Measurements from ENCODE around the gene AGPS. TPM values are rescaled to one million over a fixed set of nuclear protein-coding genes. Genes with fewer than 3 reads are reported as not detected.

The AGPS gene
- total RNA-seq, 2 experiments from 2014 or later, result 55.7 to 58.9 TPM

GRCh38 chr2:177523781-177524180 lies 131.2 kb downstream of the AGPS start:
- intact Hi-C loops (cut with micrococcal nuclease), result no loop called here
- no peak for DNase-seq
- H3K27me3 Mint-ChIP-seq, result no peaks in the 10 kb centered on the region
- H3K4me1 Mint-ChIP-seq (ENCODE audit: low read depth), result no peaks in the 10 kb centered on the region
- H3K36me3 Mint-ChIP-seq (ENCODE audit: low read depth), result peaks cover 14% of the 10 kb centered on the region
- no peak for ATAC-seq
- TF ChIP-seq CTCF (IDR thresholded peaks at IDR 0.05), result no peak
- no peaks in the 10 kb centered on the region for H3K9me3 Mint-ChIP-seq
- CTCF ChIA-PET, result no interaction called here
- H3K4me3 Mint-ChIP-seq, result no peak overlapping the region
- POLR2A ChIA-PET, result interaction anchor here (0.8 kb wide), 1 partner anchor 118 kb away, joined by 3 read pairs; no protein-coding TSS in a partner anchor
- H3K27ac Mint-ChIP-seq, result no peak overlapping the region

GRCh38 chr2:177525351-177525924 lies 132.9 kb downstream of the AGPS start:
- Mint-ChIP-seq H3K9me3 (no peaks in the 10 kb centered on the region), H3K4me1 (ENCODE audit: low read depth) (no peaks in the 10 kb centered on the region), H3K4me3 (no peak overlapping the region), H3K36me3 (ENCODE audit: low read depth) (peaks cover 5% of the 10 kb centered on the region), H3K27ac (no peak overlapping the region), H3K27me3 (no peaks in the 10 kb centered on the region)
- intact Hi-C loops (cut with micrococcal nuclease), result no loop called here
- ChIA-PET CTCF (interaction anchor here (1.2 kb wide), 1 partner anchor 376 kb away, joined by 3 read pairs; no protein-coding TSS in a partner anchor), POLR2A (interaction anchor here (0.8 kb wide), 1 partner anchor 1008 kb away, joined by 3 read pairs; no protein-coding TSS in a partner anchor)
- no peak for TF ChIP-seq CTCF (IDR thresholded peaks at IDR 0.05)
- DNase-seq (no peak), ATAC-seq (no peak)

- no peaks in the 10 kb centered on the region for H3K27me3 Mint-ChIP-seq
- H3K4me1 Mint-ChIP-seq (ENCODE audit: low read depth), result no peaks in the 10 kb centered on the region
- no peak for TF ChIP-seq CTCF (IDR thresholded peaks at IDR 0.05)
- ATAC-seq (no peak), DNase-seq (no peak)
- H3K36me3 Mint-ChIP-seq (ENCODE audit: low read depth), result peaks cover 1% of the 10 kb centered on the region
- no peaks in the 10 kb centered on the region for H3K9me3 Mint-ChIP-seq
- H3K27ac Mint-ChIP-seq, result no peak overlapping the region
- H3K4me3 Mint-ChIP-seq, result no peak overlapping the region
- intact Hi-C loops (cut with micrococcal nuclease), result no loop called here
- CTCF ChIA-PET, result no interaction called here
- POLR2A ChIA-PET, result no interaction called here
Measured at GRCh38 chr2:177528351-177528933, 135.9 kb downstream of the AGPS start.

DNA sequence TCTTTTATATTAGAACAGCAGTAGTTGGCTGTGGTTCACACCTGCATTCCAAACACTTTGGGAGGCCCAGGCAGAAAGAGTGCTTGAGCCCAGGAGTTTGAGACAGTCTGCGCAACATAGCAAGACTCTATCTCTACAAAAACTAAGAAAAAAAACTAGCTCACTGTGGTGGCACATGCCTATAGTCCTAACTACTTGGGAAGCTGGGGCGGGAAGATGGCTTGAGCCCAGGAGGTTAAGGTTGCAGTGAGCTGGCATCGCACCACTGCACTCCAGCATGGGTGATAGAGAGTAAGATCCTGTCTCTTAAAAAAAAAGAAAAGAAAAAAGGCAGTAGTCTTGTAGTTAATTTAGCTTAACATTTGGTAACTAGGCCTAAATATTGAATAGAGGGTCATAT lies 136.6 kb downstream of the AGPS start:
- ATAC-seq (no peak), DNase-seq (no peak)
- POLR2A ChIA-PET, result no interaction called here
- Mint-ChIP-seq H3K9me3 (no peaks in the 10 kb centered on the region), H3K27ac (no peak overlapping the region), H3K36me3 (ENCODE audit: low read depth) (peaks cover 1% of the 10 kb centered on the region), H3K4me3 (no peak overlapping the region), H3K4me1 (ENCODE audit: low read depth) (no peaks in the 10 kb centered on the region), H3K27me3 (no peaks in the 10 kb centered on the region)
- TF ChIP-seq CTCF (IDR thresholded peaks at IDR 0.05), result no peak
- CTCF ChIA-PET, result no interaction called here
- intact Hi-C loops (cut with micrococcal nuclease), result no loop called here

GRCh38 chr2:177530561-177530960 lies 138.0 kb downstream of the AGPS start:
- no peaks in the 10 kb centered on the region for H3K4me1 Mint-ChIP-seq (ENCODE audit: low read depth)
- DNase-seq (no peak), ATAC-seq (no peak)
- H3K9me3 Mint-ChIP-seq, result no peaks in the 10 kb centered on the region
- no peaks in the 10 kb centered on the region for H3K27me3 Mint-ChIP-seq
- ChIA-PET POLR2A (interaction anchor here (0.7 to 1.6 kb wide), 2 partner anchors 17 to 640 kb away, joined by 3 to 4 read pairs; no protein-coding TSS in a partner anchor), CTCF (interaction anchor here (1.4 kb wide), 1 partner anchor 195 kb away, joined by 4 read pairs; no protein-coding TSS in a partner anchor)
- no peak overlapping the region for H3K4me3 Mint-ChIP-seq
- intact Hi-C loops (cut with micrococcal nuclease), result no loop called here
- TF ChIP-seq CTCF (IDR thresholded peaks at IDR 0.05), result no peak
- H3K36me3 Mint-ChIP-seq (ENCODE audit: low read depth), result peaks cover 1% of the 10 kb centered on the region
- no peak overlapping the region for H3K27ac Mint-ChIP-seq
